Small intestine (tissue), 7 donors: ENCODE measurements around the gene PRR14. TPM values are rescaled to one million over a fixed set of nuclear protein-coding genes. Genes with fewer than 3 reads are reported as not detected.
"Not testable (repeated sequence)": the region's sequence is repeated elsewhere in the genome, so short reads cannot be mapped to it uniquely, and the experiment has no call there.

ENCODE experiments used
- DNase-seq, 2 donors: peaks; one replicate each; pipeline versions ENCODE4 v3.0.0 to v3.0.0-alpha.2; 2013
- FAIRE-seq: peaks from 2 replicates; lab custom pipeline; 2012; peaks lifted over from hg19 to GRCh38; lab: Jason Lieb, UNC
- H3K27ac ChIP-seq, 3 donors: one replicate each; pipeline ENCODE4 v1.5.1; 2013; ENCODE audit warnings: low read length in 2 of 3, mild to moderate bottlenecking in 2 of 3, control low read depth in 1 of 3, inconsistent platforms in 1 of 3, low read depth in 1 of 3, moderate library complexity in 1 of 3
- H3K27me3 ChIP-seq, 3 donors: one replicate each; pipeline ENCODE4 v1.6.1; 2013; ENCODE audit warnings: low read length in 3 of 3, inconsistent platforms in 1 of 3; ENCODE audit not compliant: control insufficient read depth in 3 of 3, insufficient read depth in 3 of 3
- H3K36me3 ChIP-seq, 3 donors: one replicate each; pipeline ENCODE4 v1.6.1; 2013; ENCODE audit warnings: low read length in 3 of 3, inconsistent platforms in 1 of 3, low read depth in 1 of 3, mild to moderate bottlenecking in 1 of 3, moderate library complexity in 1 of 3; ENCODE audit not compliant: control insufficient read depth in 3 of 3, insufficient read depth in 2 of 3
- H3K4me1 ChIP-seq, 3 donors: one replicate each; pipeline ENCODE4 v1.6.1; 2013; ENCODE audit warnings: low read length in 2 of 3, inconsistent platforms in 1 of 3, low read depth in 1 of 3, mild to moderate bottlenecking in 1 of 3, moderate library complexity in 1 of 3; ENCODE audit not compliant: control insufficient read depth in 3 of 3, insufficient read depth in 2 of 3
- H3K4me3 ChIP-seq, 3 donors: one replicate each; pipeline ENCODE4 v1.5.1; 2013; ENCODE audit warnings: low read length in 3 of 3, control low read depth in 1 of 3, inconsistent platforms in 1 of 3, low read depth in 1 of 3, mild to moderate bottlenecking in 1 of 3, moderate library complexity in 1 of 3
- H3K9me3 ChIP-seq, 2 donors: one replicate each; pipeline ENCODE4 v1.6.1; 2013; ENCODE audit warnings: low read depth in 1 of 2, low read length in 1 of 2; ENCODE audit not compliant: control insufficient read depth in 2 of 2, insufficient read depth in 1 of 2
- WGBS, 3 donors: extraction: QIAGEN DNeasy Blood & Tissue Kit; methylation state at CpG; one replicate each; pipeline ENCODE4 v1.1.7; 2013; 5-methylcytosine and 5-hydroxymethylcytosine counted together
- polyA plus RNA-seq, 4 donors: library from polyadenylated mRNA; stranded (reverse) in 3 of 4; unstranded in 1 of 4; fragments of 200-250 nt in 3 of 4; fragments of 120-200 nt in 1 of 4; gene quantifications; one replicate each; pipeline versions ENCODE4 v1.2.1 to v1.2.3, GENCODE V29; 2013
- donor health status: healthy with polysubstance abuse.
- donor health status: control.
- donor health status: control.
- donor health status: Bipolar disorder and iron deficiency.
- donor health status: healthy.

Gene PRR14
- polyA plus RNA-seq, 4 donors, result 32.1 to 131 (median 82.5) TPM

DNA sequence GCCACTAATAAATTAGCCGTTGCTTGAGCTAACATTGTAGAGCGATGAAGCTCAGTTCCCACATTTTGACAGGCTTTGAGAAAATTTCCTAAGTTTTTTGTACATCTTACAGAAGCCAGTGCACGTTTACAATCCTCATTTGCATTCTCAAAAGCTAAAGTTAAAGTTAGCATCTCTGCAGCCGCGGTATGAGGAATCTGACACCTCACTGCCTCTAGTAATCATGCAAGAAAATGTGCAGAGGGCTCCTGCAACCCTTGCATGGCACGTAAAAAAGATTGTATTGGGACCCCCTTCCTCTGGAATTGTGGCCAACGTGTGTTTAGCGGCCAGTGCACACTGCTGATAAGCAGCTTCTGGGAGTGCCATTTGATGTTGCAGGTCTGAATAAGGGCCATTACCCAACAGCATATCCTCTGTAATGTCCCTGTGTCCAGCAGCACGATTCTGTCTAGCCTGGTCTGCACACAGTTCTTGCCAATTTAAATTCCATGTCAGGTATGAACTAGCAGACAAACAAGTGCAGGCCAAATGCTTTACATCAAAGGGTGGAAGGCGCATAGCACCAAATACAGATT is 28.2 kb upstream of the PRR14 start:
- FAIRE-seq, result no peak
- H3K4me1 ChIP-seq, result peaks cover 0 to 11% (median 0%) of the 10 kb centered on the region in 3 donors
- H3K4me3 ChIP-seq, result no peak overlapping the region
- H3K36me3 ChIP-seq, result no peaks in the 10 kb centered on the region
- no peak for DNase-seq
- H3K27ac ChIP-seq, result no peak overlapping the region
- 40 to 54% (median 52%) methylated on average over 10 of the region's 10 CpGs for WGBS, 3 donors
- H3K27me3 ChIP-seq, result no peaks in the 10 kb centered on the region
- no peaks in the 10 kb centered on the region for H3K9me3 ChIP-seq

DNA sequence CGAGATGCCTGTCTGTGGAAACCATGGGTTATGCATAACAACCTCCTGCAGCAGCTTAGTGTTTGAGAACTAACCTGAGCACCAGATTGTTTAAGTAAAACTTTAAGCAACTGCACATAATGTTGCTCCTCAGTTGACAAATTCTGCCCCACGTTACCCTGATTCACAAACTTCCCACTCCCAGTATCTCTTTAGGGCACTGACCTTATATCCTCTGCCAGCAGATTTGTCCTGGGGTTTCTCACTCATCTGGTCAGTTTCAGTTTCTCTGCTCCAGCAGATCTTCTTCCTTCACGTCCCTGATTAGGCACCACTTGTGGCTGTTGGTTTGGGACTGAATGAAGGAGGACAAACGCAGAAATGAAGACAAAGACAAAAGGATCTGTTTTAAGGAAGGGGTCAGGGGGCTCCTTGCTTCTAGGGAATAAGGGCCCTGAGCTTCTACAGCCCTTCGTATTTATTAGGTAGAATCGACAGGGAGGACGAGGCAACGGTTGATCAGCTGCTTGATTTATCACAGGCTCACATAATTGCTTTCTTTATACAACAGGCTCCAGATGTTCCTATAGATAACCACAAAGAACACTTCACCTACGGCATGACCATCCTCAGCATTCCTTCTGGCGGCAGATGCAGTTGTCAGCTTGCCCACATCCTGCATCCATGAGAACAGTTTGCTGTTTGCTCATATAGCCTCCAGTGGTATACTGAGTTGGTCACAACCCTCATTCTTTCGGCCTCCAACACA is 27.1 kb upstream of the PRR14 start:
- no peak for DNase-seq
- H3K4me3 ChIP-seq, result no peak overlapping the region
- H3K27me3 ChIP-seq, result no peaks in the 10 kb centered on the region
- H3K27ac ChIP-seq, result no peak overlapping the region
- H3K36me3 ChIP-seq, result no peaks in the 10 kb centered on the region
- no peak for FAIRE-seq
- H3K4me1 ChIP-seq, result peaks cover 0 to 11% (median 0%) of the 10 kb centered on the region in 3 donors
- 70 to 81% (median 78%) methylated on average over 11 of the region's 11 CpGs for WGBS, 3 donors
- no peaks in the 10 kb centered on the region for H3K9me3 ChIP-seq

DNA sequence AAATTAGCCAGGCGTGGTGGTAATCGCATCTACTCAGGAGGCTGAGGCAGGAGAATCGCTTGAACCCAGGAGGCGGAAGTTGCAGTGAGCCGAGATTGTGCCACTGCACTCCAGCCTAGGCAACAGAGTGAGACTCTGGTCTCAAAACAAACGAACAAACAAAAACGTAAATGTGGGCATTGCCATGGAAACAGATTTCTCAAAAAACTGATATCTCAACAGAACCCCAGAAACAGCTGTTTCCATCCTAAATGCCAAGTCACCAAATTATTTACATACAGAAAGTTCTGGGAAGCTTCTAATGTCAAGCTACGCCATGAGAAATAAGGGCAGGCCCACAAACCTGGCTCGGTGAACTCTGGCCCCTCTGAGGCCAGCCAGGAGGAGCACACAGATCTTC is 24.5 kb upstream of the PRR14 start:
- 88 to 93% (median 89%) methylated on average over 9 of the region's 9 CpGs for WGBS, 3 donors
- H3K36me3 ChIP-seq, result no peaks in the 10 kb centered on the region
- no peaks in the 10 kb centered on the region for H3K4me1 ChIP-seq
- FAIRE-seq (no peak), DNase-seq (no peak)
- no peak overlapping the region for H3K27ac ChIP-seq
- H3K4me3 ChIP-seq, result no peak overlapping the region
- no peaks in the 10 kb centered on the region for H3K27me3 ChIP-seq
- no peaks in the 10 kb centered on the region for H3K9me3 ChIP-seq

GRCh38 chr16:30628628-30629540 is 21.9 kb upstream of the PRR14 start:
- peak overlapping the region in 1 of 3 donors; percentile 0 for H3K4me3 ChIP-seq

DNA sequence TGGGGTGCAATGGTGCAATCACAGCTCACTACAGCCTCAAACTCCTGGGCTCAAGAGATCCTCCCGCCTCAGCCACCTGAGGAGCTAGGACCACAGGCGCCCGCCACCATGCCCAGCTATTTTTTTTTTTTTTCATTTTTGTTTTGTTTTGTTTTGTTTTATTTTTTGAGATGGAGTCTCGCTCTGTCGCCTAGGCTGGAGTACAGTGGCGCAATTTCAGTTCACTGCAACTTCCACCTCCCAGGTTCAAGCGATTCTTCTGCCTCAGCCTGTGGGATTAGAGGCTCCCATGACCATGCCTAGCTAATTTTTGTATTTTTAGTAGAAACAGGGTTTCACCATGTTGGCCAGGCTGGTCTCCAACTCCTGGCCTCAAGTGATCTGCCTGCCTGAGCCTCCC is 18.3 kb upstream of the PRR14 start:
- H3K4me1 ChIP-seq, H3K27ac ChIP-seq, H3K4me3 ChIP-seq, H3K27me3 ChIP-seq, H3K9me3 ChIP-seq, DNase-seq, H3K36me3 ChIP-seq, FAIRE-seq: not testable (repeated sequence)
- WGBS, 3 donors, result 93 to 100% (median 95%) methylated on average over 7 of the region's 7 CpGs

More at GRCh38 chr16:30628628-30629540, 21.9 kb upstream of the PRR14 start:
- no peaks in the 10 kb centered on the region for H3K36me3 ChIP-seq
- WGBS, 3 donors, result 33 to 36% (median 35%) methylated on average over 18 of the region's 18 CpGs
- DNase-seq (peak; percentile 87 to 89), FAIRE-seq (no peak)
- no peaks in the 10 kb centered on the region for H3K27me3 ChIP-seq
- H3K27ac ChIP-seq, result peak overlapping the region in 1 of 3 donors; percentile 66
- H3K4me1 ChIP-seq, result no peaks in the 10 kb centered on the region
- no peaks in the 10 kb centered on the region for H3K9me3 ChIP-seq

- Histone ChIP-seq H3K27me3 (no peaks in the 10 kb centered on the region), H3K36me3 (no peaks in the 10 kb centered on the region), H3K4me3 (peak overlapping the region in 2 of 3 donors; percentile 48 to 66), H3K9me3 (no peaks in the 10 kb centered on the region), H3K27ac (peak overlapping the region; percentile 66 to 94 (median 73)), H3K4me1 (peaks cover 0 to 3% (median 0%) of the 10 kb centered on the region in 3 donors)
- WGBS, 3 donors, result 81 to 90% (median 85%) methylated on average over 17 of the region's 17 CpGs
- no peak for FAIRE-seq
- DNase-seq, result no peak
Measured at GRCh38 chr16:30633526-30633925, 17.2 kb upstream of the PRR14 start.

DNA sequence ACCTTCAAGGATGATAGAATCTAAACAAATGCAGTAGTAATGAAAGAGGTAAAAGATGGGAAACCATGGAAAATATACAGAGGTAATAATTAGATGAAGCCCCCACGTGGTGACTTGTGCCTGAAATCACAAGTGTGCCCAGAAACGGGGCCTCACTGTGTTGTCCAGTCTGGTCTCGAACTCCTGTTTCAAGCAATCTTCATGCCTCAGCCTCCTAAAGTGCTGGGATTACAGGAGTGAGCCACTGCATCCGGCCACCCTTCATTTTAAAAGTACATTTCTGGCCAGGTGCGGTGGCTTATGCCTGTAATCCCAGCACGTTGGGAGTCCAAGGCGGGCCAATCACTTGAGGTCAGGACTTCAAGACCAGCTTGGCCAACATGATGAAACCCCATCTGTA is 14.2 kb upstream of the PRR14 start:
- H3K36me3 ChIP-seq, result no peaks in the 10 kb centered on the region
- no peak overlapping the region for H3K4me3 ChIP-seq
- FAIRE-seq, result no peak
- no peak overlapping the region for H3K27ac ChIP-seq
- H3K27me3 ChIP-seq, result no peaks in the 10 kb centered on the region
- 93 to 94% (median 93%) methylated on average over 7 of the region's 7 CpGs for WGBS, 3 donors
- DNase-seq, result no peak
- H3K4me1 ChIP-seq, result peaks cover 0 to 3% (median 0%) of the 10 kb centered on the region in 3 donors
- H3K9me3 ChIP-seq, result no peaks in the 10 kb centered on the region

DNA sequence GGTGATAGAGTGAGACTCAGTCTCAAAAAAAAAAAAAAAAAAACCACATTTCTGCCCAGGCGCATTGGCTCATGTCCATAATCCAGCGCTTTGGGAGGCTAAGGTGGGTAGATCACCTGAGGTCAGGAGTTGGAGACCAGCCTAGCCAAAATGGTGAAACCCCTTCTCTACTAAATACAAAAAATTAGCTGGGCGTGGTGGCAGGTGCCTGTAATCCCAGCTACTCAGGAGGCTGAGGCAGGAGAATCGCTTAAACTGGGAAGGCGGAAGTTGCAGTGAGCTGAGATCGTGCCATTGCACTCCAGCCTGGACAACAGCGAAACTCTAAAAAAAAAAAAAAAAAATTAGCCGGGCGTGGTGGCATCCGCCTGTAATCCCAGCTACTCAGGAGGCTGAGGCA is 13.6 kb upstream of the PRR14 start:
- not testable (repeated sequence) for H3K4me1 ChIP-seq, H3K27me3 ChIP-seq, DNase-seq, FAIRE-seq, H3K27ac ChIP-seq, H3K4me3 ChIP-seq, H3K9me3 ChIP-seq, H3K36me3 ChIP-seq
- WGBS, 3 donors, result 90 to 93% (median 91%) methylated on average over 10 of the region's 10 CpGs
